GM12878 (cell line): ENCODE data around the gene AP4S1. TPM values are rescaled to one million over a fixed set of nuclear protein-coding genes. Genes with fewer than 3 reads are reported as not detected.
A peak's percentile ranks its signal among the peaks of the same experiment; 100 is the strongest.

Source experiments
- BCL11A ChIP-seq: IDR thresholded peaks from 2 replicates; pipeline ENCODE4 v1.6.1; 2011; ENCODE audit warnings: low read depth, low read length
- CHD4 ChIP-seq: fragments of 200-600 bp; sonication (generic); IDR thresholded peaks from 2 replicates; pipeline ENCODE4 v1.6.1; 2016; ENCODE audit warnings: mild to moderate bottlenecking
- CREM ChIP-seq: IDR thresholded peaks from 2 replicates; pipeline ENCODE4 v1.6.1; 2014; ENCODE audit warnings: antibody characterized with exemption, low read depth
- DPF2 ChIP-seq: fragments of 450-650 bp; IDR thresholded peaks from 2 replicates; pipeline ENCODE4 v1.6.1; 2017; ENCODE audit warnings: mild to moderate bottlenecking
- EED ChIP-seq: sonication (generic); IDR thresholded peaks from 2 replicates; pipeline ENCODE4 v1.6.1; 2016; ENCODE audit warnings: antibody characterized with exemption, low read depth
- ESRRA ChIP-seq: IDR thresholded peaks from 2 replicates; pipeline ENCODE4 v1.6.1; 2012; ENCODE audit warnings: mild to moderate bottlenecking, low read length, improper control_type of control experiment
- GATAD2B ChIP-seq: fragments of 450-650 bp; conservative IDR thresholded peaks from 2 replicates; pipeline ENCODE4 v1.6.1; 2017; ENCODE audit warnings: low read depth, mild to moderate bottlenecking, moderate library complexity
- MXI1 ChIP-seq: fragments of 150-350 bp; IDR thresholded peaks from 2 replicates; pipeline ENCODE4 v1.6.1; 2011; ENCODE audit warnings: low read depth, mild to moderate bottlenecking, inconsistent platforms, low read length, improper control_type of control experiment
- PAX8 ChIP-seq: fragments of 450-650 bp; IDR thresholded peaks from 2 replicates; pipeline ENCODE4 v1.6.1; 2017; ENCODE audit warnings: mild to moderate bottlenecking, moderate library complexity
- POLR2A ChIP-seq: IDR thresholded peaks from 2 replicates; pipeline ENCODE4 v1.6.1; 2011; ENCODE audit warnings: low read depth, mild to moderate bottlenecking, low read length
- POLR2AphosphoS5 ChIP-seq: IDR thresholded peaks from 2 replicates; pipeline ENCODE4 v1.6.1; 2011; ENCODE audit warnings: mild to moderate bottlenecking, low read length, inconsistent platforms
- RELA ChIP-seq: fragments of 450-650 bp; IDR thresholded peaks from 2 replicates; pipeline ENCODE4 v1.8.0; 2014; ENCODE audit warnings: borderline replicate concordance; ENCODE audit not compliant: partially characterized antibody
- SMC3 ChIP-seq: IDR thresholded peaks from 2 replicates; pipeline ENCODE4 v1.6.1; 2011; ENCODE audit warnings: low read length, improper control_type of control experiment, borderline replicate concordance
- SRF ChIP-seq, 2 experiments: IDR thresholded peaks; 2 replicates each; pipeline ENCODE4 v1.6.1; 2011; ENCODE audit warnings: low read depth in 2 of 2, low read length in 2 of 2, mild to moderate bottlenecking in 1 of 2, moderate library complexity in 1 of 2
- TCF3 ChIP-seq: IDR thresholded peaks from 2 replicates; pipeline ENCODE4 v1.6.1; 2012; ENCODE audit warnings: low read depth, mild to moderate bottlenecking, low read length, borderline replicate concordance; ENCODE audit not compliant: insufficient read depth
- ZNF24 ChIP-seq: fragments of 450-650 bp; IDR thresholded peaks from 2 replicates; pipeline ENCODE4 v1.6.1; 2017; ENCODE audit warnings: antibody characterized with exemption, mild to moderate bottlenecking
- polyA plus RNA-seq, 11 experiments: library from polyadenylated mRNA; depleted of rRNA in 4 of 11; unstranded in 6 of 11; stranded (reverse) in 5 of 11; fragments of >200 nt; fragmentation: Nextera tagmentation in 4 of 11; fragmentation: Illumina TruSeq in 1 of 11; extraction: Ambion mirVana in 4 of 11; extraction: Trizol in 1 of 11; gene quantifications; 1 replicate in 1 of 11; 2 replicates in 10 of 11; pipeline versions ENCODE4 v1.2.1 to v1.2.3, GENCODE V29; 2011 to 2016; ENCODE audit warnings: inconsistent platforms in 2 of 11, missing spikeins in 2 of 11, low read depth in 1 of 11
- total RNA-seq, 4 experiments: library from RNA; depleted of rRNA in 3 of 4; stranded (reverse); fragments of >200 nt in 3 of 4; fragmentation: Illumina TruSeq in 1 of 4; extraction: Trizol in 1 of 4; gene quantifications; 2 replicates each; pipeline versions ENCODE4 v1.2.1 to v1.2.3, GENCODE V29; 2013 to 2021
- TF ChIP-seq, protein P1 (sequence below): fragments of 450-650 bp; IDR thresholded peaks from 2 replicates; pipeline ENCODE4 v1.6.1; 2017; ENCODE audit warnings: mild to moderate bottlenecking
- TF ChIP-seq, protein P2 (sequence below): IDR thresholded peaks from 2 replicates; pipeline ENCODE4 v1.6.1; 2012; ENCODE audit warnings: low read depth, low read length, improper control_type of control experiment
- TF ChIP-seq, protein P3 (sequence below): IDR thresholded peaks from 2 replicates; pipeline ENCODE4 v1.6.1; 2012; ENCODE audit warnings: improper control_type of control experiment, low read depth, low read length; ENCODE audit not compliant: insufficient replicate concordance
- TF ChIP-seq, protein P4 (sequence below): fragments of 450-650 bp; formaldehyde crosslinking; IDR thresholded peaks from 2 replicates; pipeline ENCODE4 v1.4.0; 2020; ENCODE audit warnings: mild to moderate bottlenecking, moderate library complexity

The AP4S1 gene
- total and polyA plus RNA-seq, 10 of the 15 experiments (the other 5 are each of a cell fraction or from before 2014, with no cell fraction given): 3.6 to 9.0 (median 5.7) TPM

DNA sequence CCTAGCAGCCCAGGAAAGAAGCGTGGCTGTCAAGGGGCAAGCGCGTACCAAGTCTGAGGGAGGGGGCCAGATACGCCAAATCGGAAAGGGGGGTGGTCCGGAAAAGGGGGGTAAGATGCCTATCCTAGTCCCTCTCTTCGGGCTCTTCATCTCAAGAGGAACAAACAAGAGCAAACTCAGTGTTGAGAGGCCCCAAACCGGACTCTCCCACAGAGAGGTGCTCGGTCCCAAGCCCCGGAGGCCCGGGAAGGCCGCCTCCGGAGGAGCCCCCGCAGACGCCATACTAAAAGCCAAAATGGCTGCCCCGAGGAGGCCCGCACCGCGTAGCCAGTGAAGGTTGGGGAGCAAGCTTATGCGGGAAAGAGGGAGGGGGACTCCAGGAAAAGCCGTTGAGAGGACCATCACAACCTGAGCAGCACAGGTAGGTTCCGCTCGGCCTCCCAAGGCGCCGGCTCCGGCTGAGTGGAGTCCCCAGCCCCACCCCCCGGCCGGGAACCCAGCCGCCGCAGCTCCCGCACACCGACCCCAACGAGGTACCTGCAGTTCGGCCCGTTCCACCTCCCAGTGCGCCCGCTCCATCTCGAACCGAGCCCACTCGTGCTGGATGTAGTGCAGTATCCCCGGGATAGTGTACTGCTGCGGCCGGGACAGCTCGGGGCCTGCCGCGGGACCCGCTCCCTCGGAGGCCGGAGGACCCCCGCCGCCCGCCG lies at the start of gene AP4S1 (continued):
- TF ChIP-seq RELA (no peak), EED (no peak), GATAD2B (0 out of 2 replicates have a peak, but pooled peaks have one; percentile 40), TCF3 (no peak), BCL11A (no peak), POLR2AphosphoS5 (peak; percentile 65), ZNF24 (no peak), POLR2A (peak; percentile 32; the same call in 1 of the 2 replicates), MXI1 (no peak; the same call in 1 of the 2 replicates), SRF (IDR thresholded peaks at IDR 0.05; ENCODE audit: low read depth in 2 of 2, low read length in 2 of 2) (no peak), PAX8 (no peak), CREM (no peak), ESRRA (no peak), SMC3 (no peak), CHD4 (no peak), DPF2 (peak; percentile 53; the same call in 1 of the 2 replicates)
- TF ChIP-seq, protein P1, sequence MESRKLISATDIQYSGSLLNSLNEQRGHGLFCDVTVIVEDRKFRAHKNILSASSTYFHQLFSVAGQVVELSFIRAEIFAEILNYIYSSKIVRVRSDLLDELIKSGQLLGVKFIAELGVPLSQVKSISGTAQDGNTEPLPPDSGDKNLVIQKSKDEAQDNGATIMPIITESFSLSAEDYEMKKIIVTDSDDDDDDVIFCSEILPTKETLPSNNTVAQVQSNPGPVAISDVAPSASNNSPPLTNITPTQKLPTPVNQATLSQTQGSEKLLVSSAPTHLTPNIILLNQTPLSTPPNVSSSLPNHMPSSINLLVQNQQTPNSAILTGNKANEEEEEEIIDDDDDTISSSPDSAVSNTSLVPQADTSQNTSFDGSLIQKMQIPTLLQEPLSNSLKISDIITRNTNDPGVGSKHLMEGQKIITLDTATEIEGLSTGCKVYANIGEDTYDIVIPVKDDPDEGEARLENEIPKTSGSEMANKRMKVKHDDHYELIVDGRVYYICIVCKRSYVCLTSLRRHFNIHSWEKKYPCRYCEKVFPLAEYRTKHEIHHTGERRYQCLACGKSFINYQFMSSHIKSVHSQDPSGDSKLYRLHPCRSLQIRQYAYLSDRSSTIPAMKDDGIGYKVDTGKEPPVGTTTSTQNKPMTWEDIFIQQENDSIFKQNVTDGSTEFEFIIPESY: no peak
- TF ChIP-seq, protein P2, sequence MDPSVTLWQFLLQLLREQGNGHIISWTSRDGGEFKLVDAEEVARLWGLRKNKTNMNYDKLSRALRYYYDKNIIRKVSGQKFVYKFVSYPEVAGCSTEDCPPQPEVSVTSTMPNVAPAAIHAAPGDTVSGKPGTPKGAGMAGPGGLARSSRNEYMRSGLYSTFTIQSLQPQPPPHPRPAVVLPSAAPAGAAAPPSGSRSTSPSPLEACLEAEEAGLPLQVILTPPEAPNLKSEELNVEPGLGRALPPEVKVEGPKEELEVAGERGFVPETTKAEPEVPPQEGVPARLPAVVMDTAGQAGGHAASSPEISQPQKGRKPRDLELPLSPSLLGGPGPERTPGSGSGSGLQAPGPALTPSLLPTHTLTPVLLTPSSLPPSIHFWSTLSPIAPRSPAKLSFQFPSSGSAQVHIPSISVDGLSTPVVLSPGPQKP: no peak
- TF ChIP-seq, protein P3, sequence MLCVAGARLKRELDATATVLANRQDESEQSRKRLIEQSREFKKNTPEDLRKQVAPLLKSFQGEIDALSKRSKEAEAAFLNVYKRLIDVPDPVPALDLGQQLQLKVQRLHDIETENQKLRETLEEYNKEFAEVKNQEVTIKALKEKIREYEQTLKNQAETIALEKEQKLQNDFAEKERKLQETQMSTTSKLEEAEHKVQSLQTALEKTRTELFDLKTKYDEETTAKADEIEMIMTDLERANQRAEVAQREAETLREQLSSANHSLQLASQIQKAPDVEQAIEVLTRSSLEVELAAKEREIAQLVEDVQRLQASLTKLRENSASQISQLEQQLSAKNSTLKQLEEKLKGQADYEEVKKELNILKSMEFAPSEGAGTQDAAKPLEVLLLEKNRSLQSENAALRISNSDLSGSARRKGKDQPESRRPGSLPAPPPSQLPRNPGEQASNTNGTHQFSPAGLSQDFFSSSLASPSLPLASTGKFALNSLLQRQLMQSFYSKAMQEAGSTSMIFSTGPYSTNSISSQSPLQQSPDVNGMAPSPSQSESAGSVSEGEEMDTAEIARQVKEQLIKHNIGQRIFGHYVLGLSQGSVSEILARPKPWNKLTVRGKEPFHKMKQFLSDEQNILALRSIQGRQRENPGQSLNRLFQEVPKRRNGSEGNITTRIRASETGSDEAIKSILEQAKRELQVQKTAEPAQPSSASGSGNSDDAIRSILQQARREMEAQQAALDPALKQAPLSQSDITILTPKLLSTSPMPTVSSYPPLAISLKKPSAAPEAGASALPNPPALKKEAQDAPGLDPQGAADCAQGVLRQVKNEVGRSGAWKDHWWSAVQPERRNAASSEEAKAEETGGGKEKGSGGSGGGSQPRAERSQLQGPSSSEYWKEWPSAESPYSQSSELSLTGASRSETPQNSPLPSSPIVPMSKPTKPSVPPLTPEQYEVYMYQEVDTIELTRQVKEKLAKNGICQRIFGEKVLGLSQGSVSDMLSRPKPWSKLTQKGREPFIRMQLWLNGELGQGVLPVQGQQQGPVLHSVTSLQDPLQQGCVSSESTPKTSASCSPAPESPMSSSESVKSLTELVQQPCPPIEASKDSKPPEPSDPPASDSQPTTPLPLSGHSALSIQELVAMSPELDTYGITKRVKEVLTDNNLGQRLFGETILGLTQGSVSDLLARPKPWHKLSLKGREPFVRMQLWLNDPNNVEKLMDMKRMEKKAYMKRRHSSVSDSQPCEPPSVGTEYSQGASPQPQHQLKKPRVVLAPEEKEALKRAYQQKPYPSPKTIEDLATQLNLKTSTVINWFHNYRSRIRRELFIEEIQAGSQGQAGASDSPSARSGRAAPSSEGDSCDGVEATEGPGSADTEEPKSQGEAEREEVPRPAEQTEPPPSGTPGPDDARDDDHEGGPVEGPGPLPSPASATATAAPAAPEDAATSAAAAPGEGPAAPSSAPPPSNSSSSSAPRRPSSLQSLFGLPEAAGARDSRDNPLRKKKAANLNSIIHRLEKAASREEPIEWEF: no peak
- TF ChIP-seq, protein P4, sequence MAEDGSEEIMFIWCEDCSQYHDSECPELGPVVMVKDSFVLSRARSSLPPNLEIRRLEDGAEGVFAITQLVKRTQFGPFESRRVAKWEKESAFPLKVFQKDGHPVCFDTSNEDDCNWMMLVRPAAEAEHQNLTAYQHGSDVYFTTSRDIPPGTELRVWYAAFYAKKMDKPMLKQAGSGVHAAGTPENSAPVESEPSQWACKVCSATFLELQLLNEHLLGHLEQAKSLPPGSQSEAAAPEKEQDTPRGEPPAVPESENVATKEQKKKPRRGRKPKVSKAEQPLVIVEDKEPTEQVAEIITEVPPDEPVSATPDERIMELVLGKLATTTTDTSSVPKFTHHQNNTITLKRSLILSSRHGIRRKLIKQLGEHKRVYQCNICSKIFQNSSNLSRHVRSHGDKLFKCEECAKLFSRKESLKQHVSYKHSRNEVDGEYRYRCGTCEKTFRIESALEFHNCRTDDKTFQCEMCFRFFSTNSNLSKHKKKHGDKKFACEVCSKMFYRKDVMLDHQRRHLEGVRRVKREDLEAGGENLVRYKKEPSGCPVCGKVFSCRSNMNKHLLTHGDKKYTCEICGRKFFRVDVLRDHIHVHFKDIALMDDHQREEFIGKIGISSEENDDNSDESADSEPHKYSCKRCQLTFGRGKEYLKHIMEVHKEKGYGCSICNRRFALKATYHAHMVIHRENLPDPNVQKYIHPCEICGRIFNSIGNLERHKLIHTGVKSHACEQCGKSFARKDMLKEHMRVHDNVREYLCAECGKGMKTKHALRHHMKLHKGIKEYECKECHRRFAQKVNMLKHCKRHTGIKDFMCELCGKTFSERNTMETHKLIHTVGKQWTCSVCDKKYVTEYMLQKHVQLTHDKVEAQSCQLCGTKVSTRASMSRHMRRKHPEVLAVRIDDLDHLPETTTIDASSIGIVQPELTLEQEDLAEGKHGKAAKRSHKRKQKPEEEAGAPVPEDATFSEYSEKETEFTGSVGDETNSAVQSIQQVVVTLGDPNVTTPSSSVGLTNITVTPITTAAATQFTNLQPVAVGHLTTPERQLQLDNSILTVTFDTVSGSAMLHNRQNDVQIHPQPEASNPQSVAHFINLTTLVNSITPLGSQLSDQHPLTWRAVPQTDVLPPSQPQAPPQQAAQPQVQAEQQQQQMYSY (CRISPR knock-in tag): no peak
- TF ChIP-seq, all 136 proteins: peak for 13
